Activated T-cell treated with anti-CD3 and anti-CD28 coated beads, Interleukin-2, amount 50 U/mL, for 72 hours (primary cell): ENCODE measurements around the gene TSHZ2. TPM values are rescaled to one million over a fixed set of nuclear protein-coding genes. Genes with fewer than 3 reads are reported as not detected.

ENCODE experiments used
- ATAC-seq, 2 donors: fragments of 150-1000 bp; cut with Tn5 transposase; replicated peaks in 1 of 2; 2 replicates each; pipeline ENCODE4 v1.10.0; 2021; ENCODE audit warnings: moderate library complexity in 2 of 2, mild to moderate bottlenecking in 1 of 2
- DNase-seq, 2 donors: peaks; one replicate each; pipeline ENCODE4 v3.0.0; 2021 to 2022; ENCODE audit warnings: mixed read lengths in 1 of 2
- H3K27ac Mint-ChIP-seq: one replicate; pipeline ENCODE4 v1.8.0; 2022; ENCODE audit warnings: mild to moderate bottlenecking, moderate library complexity, mixed read lengths
- H3K27me3 Mint-ChIP-seq: one replicate; pipeline ENCODE4 v1.8.0; 2022; ENCODE audit warnings: low read depth, mixed read lengths
- H3K36me3 Mint-ChIP-seq, 2 donors: one replicate each; pipeline ENCODE4 v1.8.0; 2022; ENCODE audit warnings: mixed read lengths in 2 of 2, mild to moderate bottlenecking in 1 of 2; ENCODE audit not compliant: insufficient read depth in 2 of 2
- H3K4me1 Mint-ChIP-seq: one replicate; pipeline ENCODE4 v1.8.0; 2022; ENCODE audit warnings: low read depth, mixed read lengths
- H3K4me3 Mint-ChIP-seq, 2 donors: one replicate each; pipeline ENCODE4 v1.8.0; 2022; ENCODE audit warnings: mild to moderate bottlenecking in 2 of 2, mixed read lengths in 2 of 2, moderate library complexity in 2 of 2
- H3K9me3 Mint-ChIP-seq, 2 donors: one replicate each; pipeline ENCODE4 v1.8.0; 2022; ENCODE audit warnings: mixed read lengths in 2 of 2
- total RNA-seq, 2 donors: library from RNA; stranded (reverse); gene quantifications; one replicate each; pipeline ENCODE4 v1.2.3, GENCODE V29; 2022

The TSHZ2 gene
- total RNA-seq, 2 donors from 2014 or later: 29.3 to 56.7 TPM

DNA sequence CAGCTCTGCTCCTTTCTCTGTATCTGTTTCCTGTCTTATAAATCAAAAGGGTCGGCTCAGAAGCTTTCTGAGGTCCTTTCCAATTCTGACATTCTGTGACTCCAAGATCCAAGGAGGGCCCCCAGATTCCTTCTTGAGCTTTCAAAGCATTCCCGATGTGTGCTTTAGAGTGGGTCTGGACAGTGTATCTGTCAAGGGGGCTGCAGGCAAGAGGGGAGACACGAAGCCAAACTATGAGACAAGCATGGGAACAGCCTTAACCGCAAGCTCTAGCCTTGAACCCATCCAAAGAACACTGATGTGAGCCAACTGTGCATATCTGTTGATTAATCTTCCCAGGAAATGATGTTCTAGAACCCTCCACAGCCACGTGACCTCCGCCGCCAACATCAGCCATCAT, 73.8 kb downstream of the TSHZ2 start:
- Mint-ChIP-seq H3K4me3 (no peak overlapping the region), H3K36me3 (peaks cover 6 to 7% of the 10 kb centered on the region in 2 donors), H3K4me1 (peaks cover 13% of the 10 kb centered on the region), H3K27ac (no peak overlapping the region), H3K9me3 (peaks cover 4 to 6% of the 10 kb centered on the region in 2 donors), H3K27me3 (no peaks in the 10 kb centered on the region)
- no peak for DNase-seq
- no peak for ATAC-seq

DNA sequence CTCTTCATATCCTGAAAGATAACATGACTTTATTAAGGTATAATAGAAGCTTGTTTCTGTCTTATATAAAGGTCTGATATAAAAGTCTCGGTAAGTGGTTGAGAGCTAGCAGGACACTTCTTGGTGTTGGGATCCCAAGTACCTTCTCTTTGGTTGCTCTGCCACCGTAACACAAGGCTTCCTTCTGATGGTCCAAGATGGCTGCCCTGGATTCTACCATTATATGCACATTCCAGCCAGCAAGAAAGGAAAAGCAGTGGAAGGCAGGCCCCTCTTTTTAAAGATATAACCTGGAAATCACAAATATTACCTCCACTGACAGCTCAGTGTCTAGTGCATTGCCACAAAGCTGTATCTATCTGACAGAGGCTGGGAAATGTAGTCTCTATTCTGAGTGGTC, 75.0 kb downstream of the TSHZ2 start:
- H3K4me1 Mint-ChIP-seq: peaks cover 13% of the 10 kb centered on the region
- peaks cover 4 to 6% of the 10 kb centered on the region in 2 donors for H3K9me3 Mint-ChIP-seq
- H3K27me3 Mint-ChIP-seq: no peaks in the 10 kb centered on the region
- DNase-seq: no peak
- no peak overlapping the region for H3K27ac Mint-ChIP-seq
- no peak for ATAC-seq
- peaks cover 6 to 7% of the 10 kb centered on the region in 2 donors for H3K36me3 Mint-ChIP-seq
- H3K4me3 Mint-ChIP-seq: no peak overlapping the region

DNA sequence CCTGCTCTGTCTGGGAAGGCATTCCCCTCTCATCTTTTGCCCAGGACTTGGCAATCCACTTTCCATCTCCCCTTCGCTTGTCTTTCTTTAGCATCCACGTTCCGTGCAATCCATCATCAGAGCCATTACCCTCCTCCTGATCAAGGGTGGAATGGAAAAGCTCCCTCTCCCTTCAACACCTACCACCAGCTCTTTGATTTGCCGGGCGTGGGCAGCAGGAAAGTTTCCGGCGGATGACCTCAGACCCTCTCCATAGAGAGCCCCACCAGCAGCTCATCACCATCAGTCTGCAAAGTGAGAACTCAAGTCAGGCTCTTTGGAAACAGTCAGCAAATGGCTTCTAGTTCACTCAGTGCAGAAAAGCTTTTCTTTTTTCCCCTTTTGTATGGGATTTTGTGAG, 76.2 kb downstream of the TSHZ2 start:
- no peak overlapping the region for H3K27ac Mint-ChIP-seq
- peaks cover 6 to 7% of the 10 kb centered on the region in 2 donors for H3K36me3 Mint-ChIP-seq
- no peak overlapping the region for H3K4me3 Mint-ChIP-seq
- peaks cover 13% of the 10 kb centered on the region for H3K4me1 Mint-ChIP-seq
- no peaks in the 10 kb centered on the region for H3K27me3 Mint-ChIP-seq
- DNase-seq (no peak), ATAC-seq (no peak)
- H3K9me3 Mint-ChIP-seq: peaks cover 4 to 6% of the 10 kb centered on the region in 2 donors

DNA sequence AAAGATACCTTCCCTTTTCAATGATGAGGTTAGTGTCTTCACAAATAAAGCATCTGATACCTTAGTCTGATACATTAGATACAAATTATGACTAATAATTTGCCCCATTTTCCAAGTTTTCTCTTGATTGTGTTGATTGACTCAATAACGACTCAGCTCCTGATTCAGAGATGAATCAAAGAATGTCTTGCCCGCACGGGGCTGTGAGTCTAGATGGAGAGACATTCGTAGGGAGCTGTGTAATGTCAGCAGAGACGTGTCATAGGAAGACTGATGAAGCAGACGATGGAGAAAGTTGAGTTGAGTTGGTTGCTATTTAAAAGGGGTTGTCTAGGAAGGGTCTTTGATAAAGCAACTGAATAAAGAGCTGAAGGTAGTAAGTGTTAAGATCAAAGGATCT, 78.2 kb downstream of the TSHZ2 start:
- DNase-seq (no peak), ATAC-seq (peak; percentile 47 to 49)
- Mint-ChIP-seq H3K27ac (no peak overlapping the region), H3K9me3 (peaks cover 4 to 6% of the 10 kb centered on the region in 2 donors), H3K4me1 (peaks cover 13% of the 10 kb centered on the region), H3K4me3 (no peak overlapping the region), H3K36me3 (peaks cover 4 to 7% of the 10 kb centered on the region in 2 donors), H3K27me3 (no peaks in the 10 kb centered on the region)

DNA sequence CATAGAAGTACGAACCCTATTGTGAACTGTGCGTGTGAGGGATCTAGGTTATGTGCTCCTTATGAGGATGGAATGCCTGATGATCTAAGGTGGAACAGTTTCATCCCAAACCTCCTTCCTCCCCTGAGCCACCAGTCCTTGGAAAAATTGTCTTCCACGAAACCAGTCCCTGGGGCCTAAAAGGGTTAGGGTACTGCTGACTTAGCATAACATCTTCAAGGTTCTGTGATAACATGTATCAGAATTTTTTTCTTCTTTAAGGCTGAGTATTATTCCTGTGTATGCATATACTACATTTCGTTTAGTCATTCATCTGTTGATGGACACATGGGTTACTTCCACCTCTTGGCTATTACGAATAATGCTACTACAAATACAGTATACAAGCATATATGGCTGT, 80.2 kb downstream of the TSHZ2 start:
- no peak for DNase-seq
- peaks cover 7% of the 10 kb centered on the region in 2 donors for H3K9me3 Mint-ChIP-seq
- peaks cover 6 to 13% of the 10 kb centered on the region in 2 donors for H3K36me3 Mint-ChIP-seq
- H3K27ac Mint-ChIP-seq: no peak overlapping the region
- peaks cover 13% of the 10 kb centered on the region for H3K4me1 Mint-ChIP-seq
- H3K27me3 Mint-ChIP-seq: no peaks in the 10 kb centered on the region
- ATAC-seq: no peak
- H3K4me3 Mint-ChIP-seq: no peak overlapping the region

DNA sequence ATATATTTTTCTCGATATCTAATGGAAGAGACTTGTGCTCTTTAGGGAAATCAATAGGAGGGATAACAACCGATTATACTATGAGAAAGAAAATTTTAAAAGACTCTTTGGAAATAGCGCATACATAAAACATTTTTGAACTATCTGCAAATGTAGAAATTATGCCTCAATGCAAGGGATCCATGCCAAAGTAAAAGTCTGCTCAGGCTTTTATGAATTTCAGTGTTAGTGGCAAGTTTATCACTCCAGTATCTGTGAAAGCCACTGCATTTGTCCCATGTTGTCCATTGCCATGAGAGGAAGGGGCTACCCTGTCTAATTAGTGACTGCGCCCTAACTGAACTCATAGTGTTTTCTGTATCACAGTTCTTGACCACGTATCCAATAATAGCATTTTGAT, 81.4 kb downstream of the TSHZ2 start:
- H3K4me1 Mint-ChIP-seq: peaks cover 6% of the 10 kb centered on the region
- DNase-seq (no peak), ATAC-seq (no peak)
- peaks cover 7 to 9% of the 10 kb centered on the region in 2 donors for H3K36me3 Mint-ChIP-seq
- no peak overlapping the region for H3K4me3 Mint-ChIP-seq
- no peaks in the 10 kb centered on the region for H3K27me3 Mint-ChIP-seq
- peaks cover 5 to 6% of the 10 kb centered on the region in 2 donors for H3K9me3 Mint-ChIP-seq
- H3K27ac Mint-ChIP-seq: no peak overlapping the region

DNA sequence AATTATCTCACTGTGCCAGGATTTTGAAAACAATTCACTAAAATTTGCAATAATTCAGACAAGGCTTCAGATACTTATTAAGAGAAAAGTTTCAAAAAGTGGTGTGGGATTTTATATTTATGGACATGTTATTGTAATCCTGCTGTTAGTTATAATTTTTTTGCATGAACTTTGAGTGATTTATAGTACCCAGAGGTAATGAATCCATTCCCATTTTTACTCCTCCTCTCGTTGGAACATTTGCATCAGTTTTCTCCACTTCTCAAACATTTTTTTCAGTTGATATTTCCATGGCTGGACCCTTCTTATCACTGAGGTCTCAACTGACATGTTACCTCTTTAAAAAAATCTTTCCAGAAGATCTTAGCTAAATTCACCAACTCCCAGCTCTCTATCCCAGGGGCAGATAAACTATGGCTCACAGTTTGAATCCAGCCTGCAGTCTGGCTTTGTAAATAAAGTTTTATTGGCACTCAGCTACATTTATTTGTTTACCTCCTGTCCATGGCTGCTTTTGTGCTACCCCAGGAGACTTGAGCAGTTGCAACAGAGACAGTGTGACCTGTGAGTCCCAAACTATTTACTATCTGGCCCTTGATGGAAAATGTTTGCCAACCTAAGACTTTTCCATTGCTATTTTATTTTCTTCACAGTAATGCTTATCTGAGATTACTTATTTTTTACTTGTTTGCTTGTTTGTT, 83.4 kb downstream of the TSHZ2 start:
- Mint-ChIP-seq H3K9me3 (peaks cover 3 to 4% of the 10 kb centered on the region in 2 donors), H3K36me3 (peaks cover 7% of the 10 kb centered on the region in 2 donors), H3K4me3 (no peak overlapping the region), H3K27me3 (no peaks in the 10 kb centered on the region), H3K4me1 (peaks cover 7% of the 10 kb centered on the region), H3K27ac (no peak overlapping the region)
- no peak for ATAC-seq
- DNase-seq: no peak

DNA sequence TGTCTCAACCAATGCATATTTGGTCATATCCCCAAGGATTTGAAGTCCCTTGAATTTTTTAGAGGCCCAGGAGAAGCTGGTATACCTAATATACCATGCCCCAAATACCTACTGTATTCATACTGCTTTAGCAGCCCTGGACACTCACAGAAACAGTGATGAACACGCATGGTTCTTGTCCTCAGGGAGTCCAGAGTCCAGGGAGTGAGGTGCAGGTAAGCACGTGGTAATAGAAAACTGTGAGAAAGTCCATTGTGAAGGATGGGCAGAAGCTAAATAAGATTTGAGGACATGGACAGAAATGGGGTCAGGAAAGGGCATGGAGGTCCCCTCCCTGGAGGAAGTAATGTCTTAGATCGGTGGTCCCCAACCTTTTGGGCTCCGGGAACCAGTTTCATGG, 85.4 kb downstream of the TSHZ2 start:
- DNase-seq (no peak), ATAC-seq (no peak)
- H3K27me3 Mint-ChIP-seq: no peaks in the 10 kb centered on the region
- H3K4me3 Mint-ChIP-seq: no peak overlapping the region
- H3K27ac Mint-ChIP-seq: peak overlapping the region; percentile 22
- H3K4me1 Mint-ChIP-seq: peaks cover 27% of the 10 kb centered on the region
- H3K9me3 Mint-ChIP-seq: peaks cover 3 to 4% of the 10 kb centered on the region in 2 donors
- H3K36me3 Mint-ChIP-seq: peaks cover 6 to 7% of the 10 kb centered on the region in 2 donors

DNA sequence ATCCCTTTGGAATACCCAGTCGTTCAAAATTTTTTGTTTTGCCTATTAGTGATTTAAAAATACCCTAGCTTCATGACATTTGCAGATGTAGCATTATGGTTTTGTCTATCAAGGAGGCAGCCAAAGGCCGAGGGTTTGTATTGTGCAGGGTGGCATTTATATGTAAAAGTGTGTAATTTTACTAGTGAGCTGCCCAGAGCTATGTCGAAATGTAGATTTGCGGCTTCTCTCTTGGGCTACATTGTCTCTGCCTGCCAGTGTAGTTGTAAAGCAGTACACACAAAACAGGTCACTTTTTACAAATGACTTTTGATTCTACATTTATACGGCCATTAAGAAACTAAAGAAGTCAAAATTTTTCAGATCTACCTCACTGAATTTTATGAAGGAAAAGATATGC, 87.7 kb downstream of the TSHZ2 start:
- peaks cover 6 to 7% of the 10 kb centered on the region in 2 donors for H3K36me3 Mint-ChIP-seq
- H3K27me3 Mint-ChIP-seq: no peaks in the 10 kb centered on the region
- peaks cover 31% of the 10 kb centered on the region for H3K4me1 Mint-ChIP-seq
- H3K27ac Mint-ChIP-seq: peak overlapping the region; percentile 92
- no peak overlapping the region for H3K4me3 Mint-ChIP-seq
- DNase-seq (no peak), ATAC-seq (no peak)
- peaks cover 3 to 4% of the 10 kb centered on the region in 2 donors for H3K9me3 Mint-ChIP-seq

DNA sequence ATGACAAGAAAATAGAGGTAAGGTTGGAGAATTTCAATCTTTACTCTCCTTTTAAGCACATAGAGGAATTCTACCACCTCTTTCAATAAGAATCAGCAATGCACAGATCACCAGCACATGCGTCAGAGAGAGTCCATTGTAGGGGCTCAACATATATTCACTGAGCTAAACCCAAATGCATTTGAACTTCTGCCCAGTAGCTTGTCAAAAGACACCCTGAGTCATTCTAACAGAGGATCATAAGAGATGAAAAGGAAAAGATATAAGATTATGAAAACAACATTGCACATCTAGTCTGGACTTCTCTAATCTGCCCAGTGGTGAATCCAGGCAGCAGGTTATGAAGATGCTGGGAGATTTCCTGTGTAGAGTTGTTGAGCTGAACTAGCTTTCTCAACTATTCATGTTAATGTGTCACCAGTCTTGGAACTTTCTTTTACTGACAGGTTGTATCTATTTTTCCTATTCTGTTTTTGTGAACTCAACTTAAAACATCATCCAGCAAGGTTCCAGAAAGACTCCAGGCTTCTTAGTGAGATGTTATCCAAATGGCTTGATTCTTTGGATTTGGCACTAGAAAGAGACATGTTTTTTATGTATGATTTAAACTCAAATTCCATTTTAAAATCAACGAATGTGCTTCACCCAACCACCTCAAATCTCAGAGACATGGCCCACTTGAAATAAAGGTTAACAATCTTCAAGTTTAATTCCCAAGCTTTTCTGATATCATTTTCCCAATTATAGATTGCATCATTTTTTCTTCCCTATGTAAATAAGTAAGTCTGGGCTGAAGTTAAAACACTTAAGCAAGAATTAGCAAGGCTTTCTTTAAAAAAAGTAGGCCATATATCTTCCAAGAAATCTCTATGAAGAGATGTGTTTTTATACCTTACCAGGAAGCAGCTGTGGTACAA, 89.3 kb downstream of the TSHZ2 start:
- H3K36me3 Mint-ChIP-seq: peaks cover 6 to 7% of the 10 kb centered on the region in 2 donors
- DNase-seq: no peak
- peaks cover 4% of the 10 kb centered on the region in 2 donors for H3K9me3 Mint-ChIP-seq
- peak overlapping the region; percentile 92 for H3K27ac Mint-ChIP-seq
- ATAC-seq: peak in 1 of 2 donors; percentile 72
- H3K4me3 Mint-ChIP-seq: peak overlapping the region in 1 of 2 donors; percentile 36
- peaks cover 33% of the 10 kb centered on the region for H3K4me1 Mint-ChIP-seq
- no peaks in the 10 kb centered on the region for H3K27me3 Mint-ChIP-seq

DNA sequence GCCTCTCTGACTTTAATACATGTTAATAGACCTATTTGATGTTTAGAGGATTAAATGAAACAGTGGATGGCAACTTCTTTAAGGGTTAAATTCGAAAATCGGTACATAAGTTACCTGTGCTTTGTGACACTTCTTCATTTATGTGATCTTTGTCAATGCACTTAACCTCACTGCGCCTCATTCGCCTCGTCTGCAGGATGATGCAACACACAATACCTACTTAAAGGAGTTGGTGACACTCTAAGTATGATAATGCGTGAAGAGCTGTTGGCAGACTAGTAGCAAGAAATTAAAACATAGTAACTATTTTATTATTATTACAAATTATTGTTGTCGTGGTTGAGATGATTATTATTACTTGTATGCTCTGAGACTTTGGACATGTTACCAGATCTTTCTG, 92.8 kb downstream of the TSHZ2 start:
- Mint-ChIP-seq H3K9me3 (peaks cover 5 to 11% of the 10 kb centered on the region in 2 donors), H3K27ac (no peak overlapping the region), H3K4me1 (peaks cover 42% of the 10 kb centered on the region), H3K36me3 (peaks cover 10 to 11% of the 10 kb centered on the region in 2 donors), H3K27me3 (no peaks in the 10 kb centered on the region), H3K4me3 (no peak overlapping the region)
- no peak for ATAC-seq
- DNase-seq: no peak

DNA sequence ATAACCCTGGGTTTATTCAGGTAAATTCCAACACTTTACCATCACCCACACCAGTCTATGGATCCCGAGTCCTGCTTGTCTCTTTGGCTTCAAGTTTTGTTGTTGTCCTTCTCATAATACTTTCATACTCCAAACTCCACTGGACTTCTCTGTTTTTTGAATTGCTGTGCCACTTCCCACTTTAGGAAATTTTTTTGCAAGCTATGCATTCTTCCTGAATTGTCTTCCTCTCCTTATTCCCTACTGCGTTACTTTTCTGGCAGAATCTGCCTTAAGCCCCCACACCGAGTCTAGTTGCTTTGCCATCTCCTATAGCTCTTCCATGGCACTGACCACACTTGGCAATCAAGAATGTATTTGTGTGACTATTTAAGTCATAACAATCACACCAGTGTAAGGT, 96.1 kb downstream of the TSHZ2 start:
- no peak for DNase-seq
- H3K27ac Mint-ChIP-seq: no peak overlapping the region
- H3K4me3 Mint-ChIP-seq: no peak overlapping the region
- peaks cover 41% of the 10 kb centered on the region for H3K4me1 Mint-ChIP-seq
- peaks cover 9 to 11% of the 10 kb centered on the region in 2 donors for H3K9me3 Mint-ChIP-seq
- H3K27me3 Mint-ChIP-seq: no peaks in the 10 kb centered on the region
- no peak for ATAC-seq
- H3K36me3 Mint-ChIP-seq: peaks cover 16% of the 10 kb centered on the region in 2 donors

DNA sequence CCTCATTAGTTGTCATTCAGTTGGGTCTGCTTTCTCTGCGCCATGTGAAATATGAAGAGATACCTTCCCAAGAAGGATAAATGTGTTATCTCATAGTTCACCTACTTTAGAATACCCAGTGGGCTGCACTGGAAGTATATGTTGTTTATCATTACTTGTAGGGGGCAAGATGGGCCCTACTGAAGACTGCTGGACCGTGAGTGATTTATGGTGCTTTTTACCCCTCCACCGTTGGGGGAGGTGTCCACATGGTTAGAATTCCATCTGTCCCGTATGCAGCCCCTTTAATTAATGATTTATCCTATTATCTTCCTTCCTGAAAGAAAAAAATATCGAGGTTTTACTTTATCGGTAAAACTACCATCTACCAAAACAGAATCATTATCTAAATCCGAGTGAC, 97.0 kb downstream of the TSHZ2 start:
- no peaks in the 10 kb centered on the region for H3K27me3 Mint-ChIP-seq
- H3K9me3 Mint-ChIP-seq: peaks cover 10 to 11% of the 10 kb centered on the region in 2 donors
- H3K36me3 Mint-ChIP-seq: peaks cover 16 to 17% of the 10 kb centered on the region in 2 donors
- H3K4me1 Mint-ChIP-seq: peaks cover 50% of the 10 kb centered on the region
- peak overlapping the region; percentile 97 for H3K27ac Mint-ChIP-seq
- no peak for ATAC-seq
- H3K4me3 Mint-ChIP-seq: no peak overlapping the region
- no peak for DNase-seq
